GM06990 (cell line): ENCODE data around the gene VARS2.

ENCODE experiments used
- DNase-seq: peaks from one replicate; pipeline ENCODE4 v3.0.0-alpha.2; 2011; ENCODE audit not compliant: insufficient read length; ENCODE audit errors: extremely low read depth
- H3K27me3 ChIP-seq: replicated peaks from 2 replicates; pipeline ENCODE4 v1.6.0; 2011; ENCODE audit warnings: low read length; ENCODE audit not compliant: control insufficient read depth, insufficient read depth
- H3K36me3 ChIP-seq: 2 replicates; pipeline ENCODE4 v1.5.1; 2011; ENCODE audit warnings: low read length; ENCODE audit not compliant: control insufficient read depth, insufficient read depth
- H3K4me3 ChIP-seq: replicated peaks from 2 replicates; pipeline ENCODE4 v1.5.1; 2011; ENCODE audit warnings: low read depth, mild to moderate bottlenecking, control low read depth, low read length
- CTCF ChIP-seq: IDR thresholded peaks from 2 replicates; pipeline ENCODE4 v1.5.1; 2011; ENCODE audit warnings: low read length, control low read depth, mild to moderate bottlenecking, inconsistent platforms; ENCODE audit not compliant: insufficient read depth, poor library complexity, severe bottlenecking

VARS2 gene

GRCh38 chr6:30940361-30940986, 26.4 kb downstream of the VARS2 start, which contains the start of gene MUCL3:
Gene MUCL3 (plus strand): TSS chr6:30940973. CDS start chr6:30941000, 27 bp downstream.
- H3K27me3 ChIP-seq, result peaks cover 2% of the 10 kb centered on the region; the same call in 1 of the 2 replicates
- DNase-seq, result no peak
- TF ChIP-seq CTCF, result no peak
- no peak within 1 kb of the TSS for H3K4me3 ChIP-seq
- no peaks in the 10 kb centered on the region for H3K36me3 ChIP-seq

DNA sequence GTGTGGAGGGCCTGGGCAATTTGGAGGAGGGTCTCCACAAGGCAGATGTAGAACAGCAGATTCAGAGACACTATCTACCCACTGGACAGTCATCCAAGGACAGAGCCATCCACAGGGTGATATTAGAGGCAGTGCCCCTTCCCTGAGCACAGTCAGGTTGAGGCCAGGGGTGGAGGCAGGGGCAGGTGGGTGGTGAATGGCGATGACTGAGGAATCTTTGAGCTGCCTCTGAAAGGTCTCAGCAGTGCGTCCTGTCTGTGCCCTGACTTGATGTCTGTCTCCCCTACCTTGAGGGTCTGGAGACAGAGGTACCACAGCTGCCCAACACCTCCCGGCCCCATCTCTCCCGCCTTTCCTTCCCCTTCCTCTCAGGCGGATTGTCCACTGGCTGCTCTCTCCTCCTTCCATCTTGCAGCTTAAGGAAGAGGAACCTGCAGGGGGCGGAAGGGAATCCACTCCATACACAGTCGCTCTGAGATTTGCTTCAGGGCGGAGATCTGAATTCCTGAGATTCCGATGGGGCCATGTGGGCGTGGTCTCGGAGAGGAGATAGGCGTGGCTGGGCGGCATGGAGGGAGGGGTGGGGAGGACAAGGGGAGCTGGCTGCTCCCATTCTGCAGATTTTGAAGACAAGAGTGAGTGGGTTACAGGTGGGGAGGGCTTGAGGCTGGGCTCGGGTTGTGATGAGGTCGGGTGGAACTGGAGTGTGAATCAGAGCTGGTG, 28.5 kb downstream of the VARS2 start:
- no peak for DNase-seq
- Histone ChIP-seq H3K4me3 (no peak overlapping the region), H3K36me3 (no peaks in the 10 kb centered on the region), H3K27me3 (peaks cover 2% of the 10 kb centered on the region; the same call in 1 of the 2 replicates)
- peak; percentile 32 for TF ChIP-seq CTCF

GRCh38 chr6:30944051-30944450, 30.0 kb downstream of the VARS2 start:
- TF ChIP-seq CTCF, result no peak
- DNase-seq, result no peak
- Histone ChIP-seq H3K27me3 (0 out of 2 replicates have a peak, but pooled peaks cover 2% of the 10 kb centered on the region), H3K36me3 (no peaks in the 10 kb centered on the region), H3K4me3 (no peak overlapping the region)

- H3K27me3 ChIP-seq, result 0 out of 2 replicates have a peak, but pooled peaks cover 2% of the 10 kb centered on the region
- no peak for TF ChIP-seq CTCF
Measured at GRCh38 chr6:30945281-30945680, 31.2 kb downstream of the VARS2 start.

DNA sequence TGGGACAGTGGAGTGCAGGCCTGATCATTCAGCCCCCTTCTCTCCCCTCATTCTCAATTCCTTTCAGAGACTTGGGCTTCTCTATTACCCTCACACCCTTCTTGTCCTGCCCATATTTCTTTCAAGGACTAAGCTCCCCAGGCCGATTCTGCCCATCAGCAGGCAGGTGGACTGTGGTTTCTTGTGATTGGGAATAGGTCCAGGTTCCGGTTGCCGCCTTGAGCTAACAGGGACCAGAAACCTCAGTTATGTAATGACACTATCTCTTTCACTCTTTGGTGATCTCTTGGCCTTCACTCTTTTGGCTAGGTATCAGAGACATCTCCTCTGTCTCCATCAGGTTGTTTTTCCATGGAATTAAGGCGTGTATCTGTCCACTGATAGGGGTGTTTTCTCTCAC, 33.2 kb downstream of the VARS2 start:
- Histone ChIP-seq H3K27me3 (no peaks in the 10 kb centered on the region), H3K36me3 (no peaks in the 10 kb centered on the region), H3K4me3 (no peak overlapping the region)
- TF ChIP-seq CTCF, result no peak
- no peak for DNase-seq

More at GRCh38 chr6:30945281-30945680, 31.2 kb downstream of the VARS2 start:
- H3K36me3 ChIP-seq, result no peaks in the 10 kb centered on the region
- no peak overlapping the region for H3K4me3 ChIP-seq
- no peak for DNase-seq
